ENCODE results near the gene WDR81.
A peak's percentile ranks its signal among the peaks of the same experiment; 100 is the strongest.
"Not testable (repeated sequence)": the region's sequence is repeated elsewhere in the genome, so short reads cannot be mapped to it uniquely, and the experiment has no call there.

The WDR81 gene

DNA sequence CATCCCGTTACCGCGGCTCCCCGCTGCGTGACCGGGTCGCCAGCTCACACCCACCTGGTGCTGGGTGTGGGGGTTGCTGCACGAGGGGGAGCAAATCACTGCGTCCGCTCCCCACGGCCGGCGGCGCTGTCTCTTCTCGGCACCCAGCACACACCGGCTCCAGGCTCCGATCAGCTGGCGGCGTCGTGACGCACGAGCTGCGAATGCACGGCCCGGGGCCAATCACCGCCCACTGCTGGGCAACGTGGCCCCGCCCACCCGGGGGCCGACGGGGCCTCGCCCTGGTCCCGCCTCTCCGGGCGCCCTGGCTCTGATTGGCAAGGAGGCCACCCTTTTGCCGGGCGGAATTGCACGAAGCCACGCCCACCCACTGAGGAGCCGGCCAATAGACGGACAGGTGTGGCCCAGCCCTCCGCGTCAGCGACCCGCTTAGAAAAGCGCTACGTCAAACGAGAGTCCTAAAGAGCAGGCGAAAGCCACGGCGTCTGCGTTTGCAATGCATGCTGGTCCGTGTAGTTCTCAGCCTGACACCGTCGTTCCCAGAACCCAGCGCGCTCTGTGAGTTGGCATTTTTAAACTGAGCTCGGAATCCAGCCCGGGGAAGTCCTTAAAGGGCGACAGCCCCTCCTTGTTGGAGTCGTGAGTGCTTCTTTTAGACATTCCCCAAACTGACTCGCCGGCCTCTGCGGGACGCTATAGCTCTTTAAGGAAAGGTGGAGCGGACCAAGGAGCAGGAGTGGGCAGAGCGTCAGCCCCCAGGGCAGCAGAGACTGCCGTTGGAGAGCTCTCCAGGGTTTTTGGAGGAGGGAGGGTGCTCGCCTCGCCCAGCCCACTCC, 8.2 kb upstream of the WDR81 start:
- peak; percentile 100 for DNase-seq (ENCODE audit: low read depth)
- in situ Hi-C loops (cut with HindIII; ENCODE audit: low sequenced_read_pairs): loop anchor here (5.0 to 10.0 kb wide), 2 partner anchors 49 to 66 kb away; partner anchors contain the start of gene SERPINF1
- TF ChIP-seq, protein P1, sequence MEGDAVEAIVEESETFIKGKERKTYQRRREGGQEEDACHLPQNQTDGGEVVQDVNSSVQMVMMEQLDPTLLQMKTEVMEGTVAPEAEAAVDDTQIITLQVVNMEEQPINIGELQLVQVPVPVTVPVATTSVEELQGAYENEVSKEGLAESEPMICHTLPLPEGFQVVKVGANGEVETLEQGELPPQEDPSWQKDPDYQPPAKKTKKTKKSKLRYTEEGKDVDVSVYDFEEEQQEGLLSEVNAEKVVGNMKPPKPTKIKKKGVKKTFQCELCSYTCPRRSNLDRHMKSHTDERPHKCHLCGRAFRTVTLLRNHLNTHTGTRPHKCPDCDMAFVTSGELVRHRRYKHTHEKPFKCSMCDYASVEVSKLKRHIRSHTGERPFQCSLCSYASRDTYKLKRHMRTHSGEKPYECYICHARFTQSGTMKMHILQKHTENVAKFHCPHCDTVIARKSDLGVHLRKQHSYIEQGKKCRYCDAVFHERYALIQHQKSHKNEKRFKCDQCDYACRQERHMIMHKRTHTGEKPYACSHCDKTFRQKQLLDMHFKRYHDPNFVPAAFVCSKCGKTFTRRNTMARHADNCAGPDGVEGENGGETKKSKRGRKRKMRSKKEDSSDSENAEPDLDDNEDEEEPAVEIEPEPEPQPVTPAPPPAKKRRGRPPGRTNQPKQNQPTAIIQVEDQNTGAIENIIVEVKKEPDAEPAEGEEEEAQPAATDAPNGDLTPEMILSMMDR (IDR thresholded peaks at IDR 0.05; ENCODE audit: low read depth, low read length, missing control alignments): peak; percentile 6
- H3K4me3 ChIP-seq (ENCODE audit: low read depth, low read length): peak overlapping the region; percentile 84

DNA sequence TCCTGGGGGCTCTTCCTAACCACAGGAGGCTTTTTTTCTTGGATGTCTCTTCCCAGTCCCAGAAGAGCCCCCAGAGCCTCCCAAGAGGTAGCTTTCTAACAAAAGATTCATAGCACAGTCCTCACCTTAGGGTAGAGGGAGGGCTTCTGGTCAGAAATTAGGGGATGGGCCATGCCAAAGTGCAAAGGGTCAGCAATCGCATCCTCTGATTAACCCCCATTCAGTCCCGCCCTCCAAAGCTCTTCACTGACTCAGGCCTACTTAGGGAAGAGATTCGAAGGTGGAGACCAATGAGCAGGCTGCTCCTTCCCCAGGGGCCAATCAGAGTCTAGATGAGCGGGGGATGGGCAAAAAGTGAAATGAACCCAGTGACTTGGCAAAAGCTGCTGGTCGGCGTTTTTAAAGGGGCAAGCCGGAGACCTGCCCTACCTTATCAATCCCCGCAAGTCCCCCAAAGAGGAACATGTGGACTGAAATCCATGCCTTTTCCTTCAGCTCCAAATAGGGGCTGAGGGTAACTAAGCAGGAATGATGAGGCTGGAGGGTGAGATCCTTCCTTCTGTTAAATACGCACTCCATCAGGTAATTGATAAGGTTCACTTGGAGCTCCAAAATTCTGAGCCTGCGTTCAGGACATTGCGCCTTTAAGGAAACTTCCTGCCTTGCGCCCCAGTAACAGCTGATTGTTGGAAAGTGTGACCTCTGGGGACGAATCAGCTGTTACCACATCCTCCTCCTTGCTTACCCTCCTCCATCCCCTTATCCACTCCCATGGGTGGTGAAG, 7.4 kb upstream of the WDR81 start:
- peak overlapping the region; percentile 55 for H3K4me3 ChIP-seq (ENCODE audit: low read depth, low read length)
- TF ChIP-seq, protein P1 (IDR thresholded peaks at IDR 0.05; ENCODE audit: low read depth, low read length, missing control alignments): no peak
- DNase-seq (ENCODE audit: low read depth): peak; percentile 99
- in situ Hi-C loops (cut with HindIII; ENCODE audit: low sequenced_read_pairs): loop anchor here (5.0 to 10.0 kb wide), 2 partner anchors 48 to 65 kb away; partner anchors contain the start of gene SERPINF1

DNA sequence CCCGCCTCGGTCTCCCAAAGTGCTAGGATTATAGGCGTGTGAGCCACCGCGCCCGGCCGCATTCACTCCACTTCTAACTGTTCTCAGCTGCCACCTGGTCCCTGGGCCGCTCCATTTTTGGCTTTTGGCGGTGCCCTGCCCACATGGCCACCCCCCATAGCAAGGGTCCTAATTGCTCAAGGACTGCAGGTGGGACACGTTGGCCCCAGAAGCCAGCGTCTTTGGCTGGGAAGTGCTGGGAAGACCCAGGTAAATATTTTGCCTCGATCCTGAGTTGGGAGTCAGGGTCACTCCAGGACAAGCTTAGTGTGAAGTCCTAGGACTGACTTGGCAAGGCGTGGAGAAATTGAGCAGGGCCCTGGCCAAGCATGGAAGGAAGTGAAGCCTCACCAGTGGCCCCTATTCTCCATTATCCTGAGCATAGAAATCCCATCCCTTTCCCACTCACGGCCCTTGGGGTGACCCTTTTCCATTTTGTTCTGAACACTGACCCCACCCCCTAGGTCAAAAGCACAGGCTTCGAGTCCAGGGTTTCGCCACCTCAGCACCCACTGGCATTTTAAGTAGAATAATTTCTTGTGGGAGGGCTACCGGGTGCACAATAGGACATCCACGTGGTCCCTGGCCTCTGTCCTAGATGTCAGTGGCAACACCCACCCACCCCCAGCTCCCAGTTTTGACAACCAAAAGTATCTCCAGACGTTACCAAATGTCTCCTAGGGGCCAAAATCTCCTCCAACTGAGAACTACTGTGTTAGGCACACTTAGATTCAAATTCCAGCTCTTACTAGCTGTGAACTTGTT, 5.9 kb upstream of the WDR81 start:
- TF ChIP-seq, protein P1 (IDR thresholded peaks at IDR 0.05; ENCODE audit: low read depth, low read length, missing control alignments): no peak
- no peak for DNase-seq (ENCODE audit: low read depth)
- no peak overlapping the region for H3K4me3 ChIP-seq (ENCODE audit: low read depth, low read length)
- in situ Hi-C loops (cut with HindIII; ENCODE audit: low sequenced_read_pairs): loop anchor here (5.0 to 10.0 kb wide), 2 partner anchors 46 to 64 kb away; partner anchors contain the start of gene SERPINF1

DNA sequence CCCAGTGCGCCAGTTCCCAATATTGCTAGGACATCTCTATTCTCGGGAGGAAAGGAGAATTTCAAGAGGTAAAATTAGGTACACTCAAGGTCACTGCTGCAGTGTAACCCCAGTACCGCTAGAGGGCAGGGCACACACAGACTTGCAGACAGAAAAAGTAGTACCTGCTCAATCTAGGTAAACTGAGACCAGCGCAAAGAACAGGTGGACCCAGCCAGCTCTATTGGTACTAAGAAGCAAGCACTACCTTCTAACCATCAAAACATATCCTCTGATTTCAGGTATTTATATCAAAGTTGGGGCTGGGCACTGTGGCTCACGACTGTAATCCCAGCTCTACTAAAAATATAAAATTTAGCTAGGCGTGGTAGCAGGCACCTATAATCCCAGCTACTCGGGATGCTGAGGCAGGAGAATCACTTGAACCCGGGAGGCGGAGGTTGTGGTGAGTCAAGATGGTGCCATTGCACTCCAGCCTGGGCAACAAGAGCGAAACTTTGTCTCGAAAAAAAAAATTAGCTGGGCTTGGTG, 3.6 kb upstream of the WDR81 start:
- in situ Hi-C loops (cut with HindIII; ENCODE audit: low sequenced_read_pairs): no loop called here
- H3K4me3 ChIP-seq (ENCODE audit: low read depth, low read length): no peak overlapping the region
- no peak for DNase-seq (ENCODE audit: low read depth)

DNA sequence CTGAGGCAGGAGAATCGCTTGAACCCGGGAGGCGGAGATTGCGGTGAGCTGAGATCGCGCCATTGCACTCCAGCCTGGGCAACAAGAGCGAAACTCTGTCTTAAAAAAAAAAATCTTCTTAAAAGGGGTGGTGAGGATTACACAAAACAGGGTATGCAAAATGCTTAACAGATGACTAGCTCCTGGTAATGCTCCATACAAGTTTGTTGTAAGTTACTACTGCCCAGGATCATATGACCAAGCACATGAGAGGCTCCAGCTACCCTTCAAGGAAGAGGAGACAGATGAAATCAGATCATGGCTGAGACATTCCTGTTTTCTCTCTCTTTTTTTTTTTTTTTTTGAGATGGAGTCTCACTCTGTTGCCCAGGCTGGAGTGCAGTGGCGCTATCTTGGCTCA, 2.5 kb upstream of the WDR81 start:
- DNase-seq (ENCODE audit: low read depth); H3K4me3 ChIP-seq (ENCODE audit: low read depth, low read length); in situ Hi-C loops (cut with HindIII; ENCODE audit: low sequenced_read_pairs): not testable (repeated sequence)

More for the DNA sequence above, 3.6 kb upstream of the WDR81 start:
- TF ChIP-seq, protein P1 (IDR thresholded peaks at IDR 0.05; ENCODE audit: low read depth, low read length, missing control alignments): peak; percentile 97

DNA sequence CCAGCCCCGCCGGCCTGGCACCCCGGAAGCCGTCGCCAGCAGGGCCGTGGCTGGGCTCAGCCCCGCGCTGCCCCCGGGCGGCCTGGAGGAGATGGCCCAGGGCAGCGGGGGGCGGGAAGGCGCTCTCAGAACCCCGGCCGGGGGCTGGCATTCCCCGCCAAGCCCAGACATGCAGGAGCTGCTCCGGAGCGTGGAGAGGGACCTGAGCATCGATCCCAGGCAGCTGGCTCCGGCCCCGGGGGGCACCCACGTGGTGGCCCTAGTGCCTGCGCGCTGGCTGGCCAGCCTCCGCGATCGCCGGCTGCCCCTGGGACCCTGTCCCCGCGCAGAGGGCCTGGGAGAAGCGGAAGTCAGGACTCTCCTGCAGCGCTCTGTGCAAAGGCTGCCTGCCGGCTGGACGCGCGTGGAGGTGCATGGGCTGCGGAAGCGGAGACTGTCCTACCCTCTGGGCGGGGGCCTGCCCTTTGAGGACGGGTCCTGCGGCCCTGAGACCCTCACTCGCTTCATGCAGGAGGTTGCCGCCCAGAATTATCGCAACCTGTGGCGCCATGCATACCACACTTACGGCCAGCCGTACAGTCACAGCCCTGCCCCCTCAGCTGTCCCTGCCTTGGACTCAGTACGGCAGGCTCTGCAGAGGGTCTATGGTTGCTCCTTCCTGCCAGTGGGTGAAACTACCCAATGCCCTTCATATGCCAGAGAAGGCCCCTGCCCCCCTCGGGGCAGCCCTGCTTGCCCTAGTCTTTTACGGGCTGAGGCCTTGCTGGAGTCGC, 551 bp downstream of the WDR81 start:
- in situ Hi-C loops (cut with HindIII; ENCODE audit: low sequenced_read_pairs): no loop called here
- H3K4me3 ChIP-seq (ENCODE audit: low read depth, low read length): peak overlapping the region; percentile 57
- no peak for DNase-seq (ENCODE audit: low read depth)
- TF ChIP-seq, protein P1 (IDR thresholded peaks at IDR 0.05; ENCODE audit: low read depth, low read length, missing control alignments): no peak
